ENCODE data around the gene CDH15. TPM values are rescaled to one million over a fixed set of nuclear protein-coding genes. Genes with fewer than 3 reads are reported as not detected.
A peak's percentile ranks its signal among the peaks of the same experiment; 100 is the strongest.

Gene CDH15
- total and polyA plus RNA-seq, 9 of the 15 experiments (the other 6 are each of a cell fraction or from before 2014, with no cell fraction given), result 0.07 to 0.18 TPM; not detected in 7

GRCh38 chr16:89167425-89167941 lies 4.1 kb upstream of the CDH15 start (continued):
- TF ChIP-seq ZNF407 (IDR thresholded peaks at IDR 0.05; ENCODE audit: low read depth), result no peak
- TF ChIP-seq ZFP36 (IDR thresholded peaks at IDR 0.05; ENCODE audit: low read depth, low read length, partially characterized antibody), result no peak
- no peak for TF ChIP-seq SRSF1 (IDR thresholded peaks at IDR 0.05; ENCODE audit: low read depth, low read length)
- no peak for TF ChIP-seq ZSCAN32 (CRISPR knock-in tag; IDR thresholded peaks at IDR 0.05)
- TF ChIP-seq MEF2D (tag; conservative IDR thresholded peaks at IDR 0.05; ENCODE audit: low read depth), result no peak
- TF ChIP-seq ZNF24 (IDR thresholded peaks at IDR 0.05), result no peak
- TF ChIP-seq NELFE (IDR thresholded peaks at IDR 0.05; ENCODE audit: insufficient read depth, insufficient read length), result no peak
- no peak for TF ChIP-seq MCM5 (IDR thresholded peaks at IDR 0.05; ENCODE audit: low read depth)
- no peak for TF ChIP-seq CGGBP1 (CRISPR knock-in tag; IDR thresholded peaks at IDR 0.05)
- no peak for TF ChIP-seq THRA (IDR thresholded peaks at IDR 0.05)
- peak; percentile 92 for TF ChIP-seq CC2D1A (IDR thresholded peaks at IDR 0.05)
- no peak for TF ChIP-seq YBX1 (IDR thresholded peaks at IDR 0.05)
- no peak for TF ChIP-seq ZKSCAN3 (CRISPR knock-in tag; IDR thresholded peaks at IDR 0.05)
- TF ChIP-seq DDX20 (tag; IDR thresholded peaks at IDR 0.05; ENCODE audit: low read depth), result no peak
- TF ChIP-seq ESRRA (IDR thresholded peaks at IDR 0.05; ENCODE audit: borderline replicate concordance, low read depth), result peak; percentile 67; the same call in 1 of the 2 replicates
- no peak for TF ChIP-seq PCBP2 (IDR thresholded peaks at IDR 0.05; ENCODE audit: low read depth, low read length, poor library complexity, severe bottlenecking)
- TF ChIP-seq GABPB1 (CRISPR knock-in tag; IDR thresholded peaks at IDR 0.05), result peak; percentile 80
- TF ChIP-seq ZNF639 (CRISPR knock-in tag; conservative IDR thresholded peaks at IDR 0.05 in 1 of 2, IDR thresholded peaks at IDR 0.05 in 1 of 2), result no peak

Measured in K562 (cell line).